HG02852 (cell line): ENCODE data around the gene GPR62.

Experiments
- ATAC-seq: cut with Tn5 transposase; IDR thresholded peaks from one replicate; pipeline ENCODE4 v1.9.1; 2021; ENCODE audit warnings: mild to moderate bottlenecking, moderate library complexity; ENCODE audit not compliant: unreplicated experiment

GPR62 gene

DNA sequence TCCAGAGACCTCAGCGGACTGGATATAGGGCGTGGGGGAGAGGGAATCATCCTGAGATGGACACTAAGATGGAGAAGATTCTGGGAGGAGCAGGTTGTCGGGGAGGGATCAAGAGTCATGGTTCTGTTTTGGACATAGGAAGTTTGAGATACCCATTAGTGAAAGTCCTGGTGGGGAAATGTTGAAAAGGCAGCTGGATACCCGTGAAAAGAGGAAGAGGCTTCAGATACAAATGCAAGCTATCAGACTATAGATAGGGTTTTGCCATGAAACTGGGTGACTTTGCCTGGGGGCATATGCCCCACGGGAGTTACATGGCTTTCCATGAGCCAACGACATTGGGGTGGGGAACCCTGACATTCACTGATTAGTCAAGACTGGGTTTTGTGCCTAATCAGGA is 1.1 kb upstream of the GPR62 start:
- no peak for ATAC-seq

DNA sequence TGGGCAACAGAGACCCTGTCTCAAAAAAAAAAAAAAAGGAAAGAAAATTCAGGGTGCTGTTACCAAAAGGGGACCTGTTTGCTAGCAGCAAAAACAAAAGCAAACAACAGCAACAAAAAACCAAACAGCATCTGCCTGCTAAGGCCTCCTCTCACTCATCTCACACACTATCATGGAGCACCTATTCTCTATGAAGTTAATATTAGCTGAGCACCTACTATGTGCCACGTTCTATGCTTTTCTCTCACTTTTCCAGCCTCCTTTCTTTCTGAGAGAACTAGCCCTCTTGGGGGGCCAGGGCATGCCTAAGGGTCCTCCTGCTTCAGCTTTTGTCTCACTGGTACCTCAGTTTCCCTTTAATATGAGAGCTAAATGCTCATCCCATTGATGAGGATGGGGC is 468 bp upstream of the GPR62 start:
- ATAC-seq: no peak

DNA sequence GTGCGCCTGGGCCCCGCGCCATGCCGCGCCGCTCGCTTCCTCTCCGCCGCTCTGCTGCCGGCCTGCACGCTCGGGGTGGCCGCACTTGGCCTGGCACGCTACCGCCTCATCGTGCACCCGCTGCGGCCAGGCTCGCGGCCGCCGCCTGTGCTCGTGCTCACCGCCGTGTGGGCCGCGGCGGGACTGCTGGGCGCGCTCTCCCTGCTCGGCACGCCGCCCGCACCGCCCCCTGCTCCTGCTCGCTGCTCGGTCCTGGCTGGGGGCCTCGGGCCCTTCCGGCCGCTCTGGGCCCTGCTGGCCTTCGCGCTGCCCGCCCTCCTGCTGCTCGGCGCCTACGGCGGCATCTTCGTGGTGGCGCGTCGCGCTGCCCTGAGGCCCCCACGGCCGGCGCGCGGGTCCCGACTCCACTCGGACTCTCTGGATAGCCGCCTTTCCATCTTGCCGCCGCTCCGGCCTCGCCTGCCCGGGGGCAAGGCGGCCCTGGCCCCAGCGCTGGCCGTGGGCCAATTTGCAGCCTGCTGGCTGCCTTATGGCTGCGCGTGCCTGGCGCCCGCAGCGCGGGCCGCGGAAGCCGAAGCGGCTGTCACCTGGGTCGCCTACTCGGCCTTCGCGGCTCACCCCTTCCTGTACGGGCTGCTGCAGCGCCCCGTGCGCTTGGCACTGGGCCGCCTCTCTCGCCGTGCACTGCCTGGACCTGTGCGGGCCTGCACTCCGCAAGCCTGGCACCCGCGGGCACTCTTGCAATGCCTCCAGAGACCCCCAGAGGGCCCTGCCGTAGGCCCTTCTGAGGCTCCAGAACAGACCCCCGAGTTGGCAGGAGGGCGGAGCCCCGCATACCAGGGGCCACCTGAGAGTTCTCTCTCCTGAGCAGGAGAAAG is 951 bp downstream of the GPR62 start:
- no peak for ATAC-seq

DNA sequence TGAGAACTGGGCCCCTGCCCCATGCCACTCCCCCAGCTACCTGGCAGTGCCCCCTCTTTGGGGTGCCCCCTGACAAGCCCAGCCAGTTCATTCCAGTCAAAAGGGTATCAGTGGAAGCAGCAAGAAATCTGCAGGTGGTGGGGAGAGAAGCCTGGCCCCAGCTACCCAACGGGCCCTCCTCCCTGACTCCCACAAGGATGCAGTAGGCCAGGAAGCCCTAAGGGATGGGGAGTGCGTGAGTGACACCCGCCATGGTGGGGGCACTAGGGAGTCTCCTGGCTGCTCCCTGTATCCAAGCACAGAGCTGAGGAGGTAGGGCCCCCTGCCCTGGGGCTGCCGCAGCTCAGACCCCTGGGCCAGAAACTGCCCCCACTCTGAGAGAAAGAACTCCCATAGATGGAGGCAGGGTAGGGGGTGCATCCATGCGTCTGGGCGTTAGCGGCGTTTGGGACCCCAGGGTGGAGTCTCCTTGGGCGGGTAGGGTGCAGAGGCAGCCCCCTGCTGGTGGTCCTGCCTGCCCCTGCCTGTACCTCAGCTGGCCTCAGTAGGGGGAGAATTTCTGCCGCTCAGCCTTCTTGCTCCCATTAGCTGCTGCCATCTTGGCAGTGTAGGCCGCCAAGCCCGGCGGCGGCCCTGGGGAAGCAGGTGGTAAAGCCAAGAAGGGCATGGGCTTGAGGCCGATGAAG is 2.5 kb downstream of the GPR62 start:
- ATAC-seq: no peak

DNA sequence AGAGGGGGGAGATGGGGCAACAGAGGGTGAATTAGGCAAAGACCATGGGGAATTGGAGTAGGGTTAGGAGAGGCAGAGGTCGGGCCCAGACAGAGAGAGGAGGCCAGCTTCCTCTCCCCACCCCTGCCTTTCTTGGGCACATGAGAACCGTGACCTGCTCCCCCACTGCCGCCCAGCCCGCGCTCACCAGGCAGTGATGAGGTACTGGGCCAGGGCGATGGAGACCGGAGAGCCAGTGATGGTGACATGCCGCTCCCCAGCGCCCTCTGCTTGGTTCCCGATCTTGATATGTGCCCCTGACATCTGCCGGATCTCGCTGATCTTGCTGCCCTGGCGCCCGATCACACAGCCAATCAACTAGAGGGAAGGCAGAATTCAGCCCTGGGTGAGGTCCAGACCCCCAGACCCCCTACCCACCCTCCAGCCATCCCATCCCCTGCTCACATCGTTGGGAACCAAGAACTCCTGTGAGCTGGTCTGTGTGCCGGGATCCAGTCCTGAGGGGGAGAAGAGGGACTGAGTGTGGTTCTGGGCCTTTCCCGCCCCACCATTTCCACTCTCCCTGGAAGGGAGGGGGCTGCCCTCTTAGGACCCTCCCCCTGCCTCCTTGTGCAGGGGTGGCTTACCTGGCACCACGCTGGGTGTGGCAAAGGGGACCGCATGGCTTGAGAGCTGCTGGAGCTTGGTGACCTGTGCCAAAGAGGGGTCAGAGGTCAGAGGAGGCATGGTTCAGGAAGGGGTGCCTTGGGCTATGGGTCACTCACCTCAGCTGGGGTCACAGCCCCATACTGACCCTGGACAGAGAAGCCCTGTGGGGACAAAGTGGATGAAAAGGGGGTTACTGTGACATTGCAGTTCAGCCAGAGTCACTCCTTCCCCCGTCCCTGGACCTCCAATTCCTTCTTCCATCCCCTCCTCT is 3.7 kb downstream of the GPR62 start:
- no peak for ATAC-seq

DNA sequence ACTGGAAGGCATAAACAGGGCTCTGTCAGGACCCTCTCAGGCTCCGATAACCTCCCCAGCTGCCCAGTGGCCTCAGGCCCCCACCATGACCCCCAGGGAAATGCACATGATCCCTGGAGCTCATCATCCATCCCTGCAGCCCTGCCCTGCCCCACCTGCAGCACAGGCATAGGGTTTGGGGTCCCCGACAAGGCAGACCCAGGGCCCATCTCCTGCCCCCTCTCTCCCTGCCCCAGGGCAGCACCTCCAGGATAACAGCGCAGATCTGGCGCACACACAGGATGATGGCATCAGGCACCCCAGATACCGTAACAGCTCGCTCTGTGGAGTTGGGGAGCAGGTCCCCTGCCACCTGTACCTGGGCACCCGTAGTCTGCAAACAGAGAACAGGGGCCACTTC is 4.5 kb downstream of the GPR62 start:
- ATAC-seq: no peak

DNA sequence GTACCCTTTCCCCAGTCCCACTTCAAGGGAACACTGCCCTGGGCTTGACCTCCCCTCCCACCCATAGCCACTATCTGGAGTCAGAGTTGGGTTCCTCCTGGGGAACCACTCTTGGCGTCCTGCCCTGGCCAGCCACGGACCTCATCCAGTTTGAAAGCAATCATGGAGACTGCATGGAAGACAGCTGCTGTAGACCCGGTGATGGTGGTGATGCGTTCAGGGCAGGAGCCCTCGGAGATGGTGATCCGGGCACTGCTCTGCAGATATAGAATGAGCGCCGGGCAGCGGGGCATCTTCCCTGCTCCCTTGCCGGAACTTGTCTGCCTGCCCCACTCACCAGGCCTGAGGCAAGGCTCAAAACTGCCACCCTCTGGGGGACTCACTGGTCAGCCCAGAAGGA is 5.2 kb downstream of the GPR62 start:
- no peak for ATAC-seq

DNA sequence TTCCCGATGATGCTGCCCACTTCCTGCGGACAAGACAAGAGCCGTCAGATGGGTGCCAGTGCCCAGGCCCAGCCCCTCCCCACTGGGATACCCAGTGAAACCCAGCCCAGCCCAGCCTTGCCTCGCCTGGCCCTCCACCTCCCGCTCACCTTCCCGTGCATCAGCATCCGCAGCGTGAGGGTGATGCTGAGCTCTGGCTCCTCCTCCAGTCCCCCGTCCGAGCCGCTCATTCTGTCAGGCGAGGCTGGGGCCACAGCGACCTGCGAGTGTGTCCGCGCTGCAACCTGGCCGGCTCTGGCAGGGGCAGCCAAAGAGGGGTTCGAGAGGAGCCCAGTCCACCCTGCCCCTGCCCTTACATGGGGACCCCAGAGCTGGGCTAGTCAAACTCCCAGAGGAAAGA is 5.8 kb downstream of the GPR62 start:
- no peak for ATAC-seq

DNA sequence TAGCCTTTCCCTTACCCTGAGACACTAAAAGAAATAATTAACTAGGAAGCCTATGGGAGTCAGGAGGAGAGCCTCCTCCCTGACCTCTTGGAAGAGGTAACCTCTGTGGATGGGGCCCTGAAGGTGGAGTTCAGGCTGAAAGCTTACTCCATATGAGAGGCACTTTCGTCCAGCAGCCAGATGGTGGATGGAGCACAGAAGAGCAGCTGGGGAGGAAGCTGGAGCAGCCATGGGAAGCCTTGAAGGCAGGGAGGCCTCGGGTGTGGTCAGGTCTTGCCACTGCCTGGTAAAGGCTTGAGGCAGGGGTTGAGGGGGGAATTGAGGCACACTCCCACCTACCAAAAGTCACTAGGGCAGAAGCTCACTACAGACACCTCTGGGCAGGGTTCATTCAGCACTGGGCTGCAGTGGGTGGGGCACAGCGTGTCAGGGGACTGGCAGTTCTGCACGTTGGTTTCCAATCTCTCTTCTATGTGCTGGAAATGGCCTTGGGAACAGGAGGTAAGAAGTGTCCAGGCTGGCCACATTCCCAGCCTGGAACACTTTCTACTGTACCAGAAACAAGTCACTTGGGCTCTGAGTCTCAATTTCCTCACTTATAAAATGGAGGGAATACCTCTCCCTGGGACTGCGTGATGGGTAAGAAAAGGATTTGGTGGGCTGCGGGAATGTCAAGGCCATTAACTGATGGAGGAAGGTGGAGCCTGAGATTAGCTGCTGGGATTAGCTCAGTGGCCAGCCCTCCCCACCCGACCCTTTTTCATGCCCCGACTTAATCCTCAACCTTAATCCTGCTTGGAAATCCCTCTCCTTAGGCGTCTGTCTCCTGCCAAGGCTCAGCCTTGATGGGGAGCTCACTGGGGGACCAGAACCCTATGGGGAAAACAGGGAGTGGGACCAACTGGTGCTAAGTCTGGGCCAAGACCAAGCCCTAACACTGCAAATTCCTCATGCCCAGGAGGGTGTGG is 6.7 kb downstream of the GPR62 start:
- no peak for ATAC-seq

DNA sequence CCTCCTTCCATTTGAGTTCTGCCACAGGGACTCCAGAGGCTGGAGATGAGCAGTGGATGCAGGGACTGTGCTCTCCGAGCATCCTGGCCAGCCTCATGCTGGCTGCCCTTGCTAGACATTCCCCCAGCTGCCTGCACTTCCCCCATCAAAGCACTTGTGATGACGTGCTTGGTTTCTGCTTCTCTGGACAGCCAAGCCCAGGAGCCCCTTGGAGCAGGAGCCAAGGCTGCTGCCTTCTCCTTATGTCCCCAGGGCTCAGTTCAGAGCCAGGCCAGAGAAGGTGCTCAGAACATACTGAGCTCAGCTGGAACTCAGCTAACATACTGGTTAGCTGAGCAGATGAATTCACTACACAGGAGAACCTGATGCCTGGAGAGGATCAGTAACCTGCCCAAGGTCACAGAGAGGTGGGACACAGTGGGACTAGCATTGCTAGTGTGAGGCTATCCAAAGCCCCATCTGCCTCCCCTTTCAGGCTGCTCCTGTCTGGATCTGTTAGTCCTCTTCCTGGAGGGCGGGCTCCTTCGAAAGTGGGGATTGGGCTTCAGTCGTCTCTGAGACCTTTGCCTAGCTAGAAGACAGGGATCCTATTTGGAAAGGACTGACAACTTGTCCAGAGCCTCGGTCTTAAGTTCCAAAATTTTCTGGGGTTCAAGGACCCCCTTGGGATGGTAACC is 7.8 kb downstream of the GPR62 start:
- no peak for ATAC-seq

DNA sequence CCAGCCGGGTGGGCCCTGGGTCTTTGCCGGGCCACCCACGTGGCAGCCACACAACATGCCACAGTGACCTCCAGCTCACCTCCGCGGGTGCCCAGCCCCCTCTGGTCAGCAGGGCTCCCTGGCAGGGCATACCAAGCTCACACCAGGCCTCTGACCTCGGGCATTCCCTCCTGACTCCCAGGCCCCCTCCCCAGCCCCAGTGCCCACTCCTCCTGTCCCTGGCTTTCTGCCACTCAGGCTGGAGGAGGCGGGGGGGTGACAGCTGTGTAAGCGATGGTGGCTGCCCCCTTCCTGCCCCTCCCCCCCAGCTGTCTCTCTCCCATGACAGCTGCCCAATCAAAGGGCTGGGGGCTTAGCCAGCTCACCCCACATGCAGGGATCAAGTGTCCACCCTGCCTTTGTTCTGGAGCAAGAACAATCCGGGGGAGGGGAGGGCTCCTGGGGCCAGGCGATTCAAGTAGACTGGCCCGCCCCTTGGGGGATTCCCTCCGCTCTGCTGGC is 8.8 kb downstream of the GPR62 start:
- ATAC-seq: no peak

DNA sequence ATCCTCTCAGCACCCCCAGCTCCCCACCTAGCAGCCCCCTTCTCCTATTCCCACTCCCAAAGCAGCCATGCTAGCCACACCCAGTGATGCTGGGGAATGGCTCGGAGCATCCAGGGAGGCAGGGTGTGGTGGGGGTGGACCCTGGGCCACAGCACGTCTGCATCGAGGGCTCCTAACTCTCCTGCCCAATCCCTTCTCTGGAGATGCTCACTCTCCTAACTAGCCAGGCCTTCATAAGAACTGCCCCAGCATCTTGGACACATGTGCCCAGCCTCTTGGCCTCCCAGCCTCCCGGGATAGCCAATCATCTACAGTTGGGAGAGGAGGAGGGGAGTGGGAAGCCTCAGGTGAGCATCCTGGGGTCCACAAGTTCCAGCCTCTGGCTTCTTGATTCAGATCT is 9.3 kb downstream of the GPR62 start:
- no peak for ATAC-seq

DNA sequence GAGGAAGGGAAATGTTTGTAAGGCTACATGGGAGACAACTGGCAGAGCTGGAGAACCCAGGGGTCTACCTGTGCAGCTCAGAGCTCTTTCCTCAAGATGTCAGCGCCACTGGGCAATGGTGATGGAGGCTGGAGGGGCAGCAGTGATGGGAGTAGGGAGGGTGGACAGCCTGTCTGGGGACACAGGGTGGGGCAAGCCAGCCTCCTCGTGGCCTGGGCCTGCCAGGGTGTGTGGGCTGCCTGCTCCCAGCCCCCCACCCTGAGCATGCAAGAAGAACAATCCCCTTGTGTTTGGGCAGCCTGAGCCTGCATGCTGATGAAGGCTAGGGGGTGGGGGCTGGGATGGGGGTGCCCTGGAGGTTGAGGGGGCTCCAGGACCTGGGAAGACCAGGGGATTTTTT is 10.8 kb downstream of the GPR62 start:
- no peak for ATAC-seq

DNA sequence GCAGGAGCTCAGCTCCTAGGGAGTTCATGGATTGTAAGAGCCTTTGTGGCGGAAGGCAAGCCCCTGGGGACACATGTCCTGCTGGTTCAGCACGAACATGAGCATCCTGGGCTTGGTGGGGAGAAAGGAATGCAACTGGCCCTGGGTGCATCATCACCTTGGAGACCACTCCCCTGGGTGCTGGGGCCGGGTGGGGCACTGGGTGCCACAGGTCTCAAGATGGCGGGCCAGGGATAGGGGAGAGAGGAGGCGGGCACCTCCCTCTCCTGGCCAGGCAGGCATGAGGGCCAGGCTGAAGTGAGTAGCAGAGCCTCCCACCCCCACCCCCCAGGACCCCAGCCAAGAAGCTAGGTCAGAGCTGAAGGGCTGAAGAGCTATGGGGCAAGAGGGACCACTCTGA is 11.3 kb downstream of the GPR62 start:
- ATAC-seq: no peak

DNA sequence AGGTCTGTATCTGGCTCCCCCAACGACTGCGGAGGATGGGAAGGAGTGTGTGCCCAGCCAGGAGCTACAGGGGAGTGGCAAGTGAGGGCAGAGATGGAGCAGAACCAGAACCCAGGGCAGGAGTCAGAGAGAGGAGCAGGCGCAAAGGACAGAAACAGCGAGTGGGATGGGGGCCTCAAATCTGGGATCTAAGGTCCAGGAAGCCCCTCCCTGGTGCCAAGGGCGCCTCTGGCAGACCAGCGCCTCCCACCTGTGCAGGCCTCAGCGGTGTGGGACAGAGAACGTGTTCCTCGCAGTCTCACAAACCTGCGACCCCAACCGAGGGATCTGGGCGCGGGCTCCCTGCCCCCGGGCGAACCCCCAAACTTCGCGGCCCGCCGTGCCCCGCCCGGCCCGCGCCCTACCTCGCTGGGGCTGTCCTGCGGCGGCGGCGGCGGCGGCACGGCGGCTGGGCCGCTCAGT is 11.8 kb downstream of the GPR62 start:
- peak; percentile 53 for ATAC-seq

DNA sequence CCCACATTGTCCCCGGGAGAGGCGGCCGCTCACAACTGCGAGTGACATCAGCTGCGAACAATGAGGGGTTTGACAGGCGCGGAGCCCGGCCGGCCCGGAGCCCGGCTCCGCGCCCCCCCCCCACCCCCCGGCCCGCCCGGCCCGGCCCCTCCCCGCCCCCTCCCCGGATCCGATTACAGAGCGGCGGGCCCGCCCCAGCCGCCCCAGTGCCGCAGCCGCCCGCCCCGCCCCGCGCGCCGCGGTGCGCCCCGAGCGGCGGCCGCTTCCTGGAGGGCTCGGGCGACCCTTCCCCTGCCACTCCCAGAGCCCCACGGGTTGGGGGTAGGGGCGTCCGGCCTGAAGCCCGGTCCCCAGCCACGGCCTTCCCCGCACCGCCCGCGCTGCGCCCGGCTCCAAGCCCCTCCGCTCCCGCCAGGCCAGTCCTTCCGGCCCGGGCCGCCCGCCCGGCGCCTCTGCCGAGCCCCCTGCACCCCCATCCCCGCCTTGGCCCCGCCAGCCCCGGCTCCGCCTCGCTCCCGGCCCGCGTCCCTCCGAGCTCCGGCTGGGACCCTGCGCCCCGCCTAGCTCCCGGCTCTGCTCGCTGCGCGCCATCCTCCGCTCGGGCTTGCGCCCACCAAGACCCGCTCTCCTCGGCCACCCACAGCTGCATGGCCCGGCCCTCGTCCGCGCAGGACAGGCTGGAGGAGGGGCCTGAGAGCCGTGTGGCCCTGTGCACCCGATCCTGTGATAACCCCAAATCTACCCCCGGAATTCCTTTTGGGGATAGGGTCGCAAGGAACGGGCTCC is 12.4 kb downstream of the GPR62 start, which contains the start of gene PCBP4:
Gene PCBP4, minus strand, starts transcription at position 71 of the 786 bp plus-strand sequence. CDS start 6,214 bp downstream, outside the sequence.
- ATAC-seq: peak; percentile 64

DNA sequence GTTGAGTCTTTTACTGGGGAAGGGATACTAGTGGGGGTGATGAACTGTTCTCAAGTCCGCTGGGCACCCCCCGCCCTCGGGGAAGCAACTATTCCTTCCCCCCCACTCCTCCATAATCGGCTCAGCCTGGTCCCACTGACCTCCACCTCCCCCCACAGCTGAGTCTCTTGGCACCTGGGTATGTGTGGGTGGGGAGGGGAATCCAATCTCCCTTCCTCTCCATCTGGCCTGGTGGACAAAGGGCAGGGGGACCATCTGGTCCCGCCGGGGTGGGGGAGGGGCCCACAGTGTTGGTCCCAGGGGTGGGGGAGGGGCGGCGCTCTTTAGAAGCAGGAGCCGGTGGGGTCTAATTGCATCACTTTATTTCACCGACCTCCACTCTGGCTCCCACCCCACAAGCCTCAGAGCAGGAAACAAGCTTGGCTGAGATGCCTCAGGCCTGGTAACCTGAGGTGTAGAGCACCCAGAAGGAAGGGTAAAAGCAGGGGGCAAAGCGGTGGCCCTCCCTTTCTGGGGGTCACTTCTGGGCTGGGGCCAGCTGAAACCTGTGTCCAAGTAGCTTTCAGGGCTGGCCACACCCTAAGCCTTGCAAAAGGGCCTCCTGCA is 13.1 kb downstream of the GPR62 start:
- ATAC-seq: peak; percentile 7
